Parathyroid adenoma (tissue), 2 donors: ENCODE measurements around the gene SDCBP2.

ENCODE experiments used
- H2AFZ ChIP-seq: fragments of 300-600 bp; sonication (generic); one replicate; pipeline ENCODE4 v1.7.0; 2017; ENCODE audit warnings: antibody characterized with exemption, mild to moderate bottlenecking
- H3K27ac ChIP-seq: fragments of 300-600 bp; sonication (generic); one replicate; pipeline ENCODE4 v1.7.0; 2017
- H3K27me3 ChIP-seq: fragments of 300-600 bp; sonication (generic); one replicate; pipeline ENCODE4 v1.7.0; 2017; ENCODE audit warnings: low read length; ENCODE audit not compliant: control insufficient read depth, insufficient read depth
- H3K36me3 ChIP-seq: fragments of 300-600 bp; sonication (generic); one replicate; pipeline ENCODE4 v1.7.0; 2017; ENCODE audit warnings: low read length; ENCODE audit not compliant: control insufficient read depth, insufficient read depth
- H3K4me1 ChIP-seq: fragments of 300-600 bp; sonication (generic); one replicate; pipeline ENCODE4 v1.7.0; 2017; ENCODE audit warnings: control low read depth
- H3K4me2 ChIP-seq: fragments of 300-600 bp; sonication (generic); one replicate; pipeline ENCODE4 v1.7.0; 2017; ENCODE audit warnings: low read length
- H3K4me3 ChIP-seq: fragments of 300-600 bp; sonication (generic); one replicate; pipeline ENCODE4 v1.7.0; 2017; ENCODE audit warnings: low read depth, low read length
- H3K79me2 ChIP-seq: fragments of 300-600 bp; sonication (generic); one replicate; pipeline ENCODE4 v1.7.0; 2017; ENCODE audit warnings: control low read depth
- H3K9ac ChIP-seq: fragments of 300-600 bp; sonication (generic); one replicate; pipeline ENCODE4 v1.7.0; 2017; ENCODE audit warnings: mild to moderate bottlenecking
- H3K9me3 ChIP-seq: fragments of 300-600 bp; sonication (generic); one replicate; pipeline ENCODE4 v1.7.0; 2017; ENCODE audit warnings: low read length; ENCODE audit not compliant: control insufficient read depth
- CTCF ChIP-seq: fragments of 300-600 bp; sonication (generic); IDR thresholded peaks from one replicate; pipeline ENCODE4 v1.7.0; 2017; ENCODE audit warnings: antibody characterized with exemption, mild to moderate bottlenecking
- donor health status: primary hyperparathyroidism.

SDCBP2 gene

GRCh38 chr20:1266167-1266973, 62.6 kb downstream of the SDCBP2 start, which contains the start of gene SNPH:
Gene SNPH (plus strand): TSS chr20:1266294. CDS start chr20:1296240, 29,946 bp downstream.
- H3K27ac ChIP-seq = peak within 1 kb of the TSS; percentile 51

GRCh38 chr20:1265916-1266166, 63.1 kb downstream of the SDCBP2 start:
- Histone ChIP-seq H3K36me3 (no peaks in the 10 kb centered on the region), H3K4me1 (peaks cover 10% of the 10 kb centered on the region), H3K27ac (peak overlapping the region; percentile 51), H3K9ac (peak overlapping the region; percentile 9), H2AFZ (peak overlapping the region; percentile 84), H3K27me3 (no peaks in the 10 kb centered on the region), H3K9me3 (no peaks in the 10 kb centered on the region), H3K4me3 (peak overlapping the region; percentile 71), H3K79me2 (peaks cover 2% of the 10 kb centered on the region), H3K4me2 (peak overlapping the region; percentile 70)
- TF ChIP-seq CTCF = no peak

More at GRCh38 chr20:1266167-1266973, 62.6 kb downstream of the SDCBP2 start, which contains the start of gene SNPH:
- H3K9me3 ChIP-seq = no peaks in the 10 kb centered on the region
- peak within 1 kb of the TSS; percentile 70 for H3K4me2 ChIP-seq
- peaks cover 2% of the 10 kb centered on the region for H3K79me2 ChIP-seq
- TF ChIP-seq CTCF = no peak
- H3K36me3 ChIP-seq = no peaks in the 10 kb centered on the region
- H3K4me3 ChIP-seq = peak within 1 kb of the TSS; percentile 71
- H3K4me1 ChIP-seq = peaks cover 10% of the 10 kb centered on the region
- H3K9ac ChIP-seq = peak within 1 kb of the TSS; percentile 9
- peak within 1 kb of the TSS; percentile 84 for H2AFZ ChIP-seq
- no peaks in the 10 kb centered on the region for H3K27me3 ChIP-seq

- TF ChIP-seq CTCF = no peak
- Histone ChIP-seq H3K27ac (peak overlapping the region; percentile 51), H3K4me3 (peak overlapping the region; percentile 71)
Observed at GRCh38 chr20:1265226-1265915, 63.6 kb downstream of the SDCBP2 start.

GRCh38 chr20:1264727-1265126, 64.2 kb downstream of the SDCBP2 start:
- no peaks in the 10 kb centered on the region for H3K9me3 ChIP-seq
- H3K4me2 ChIP-seq = no peak overlapping the region
- H3K4me3 ChIP-seq = no peak overlapping the region
- TF ChIP-seq CTCF = no peak
- H3K27ac ChIP-seq = no peak overlapping the region
- H3K27me3 ChIP-seq = no peaks in the 10 kb centered on the region
- H3K79me2 ChIP-seq = peaks cover 2% of the 10 kb centered on the region
- peaks cover 10% of the 10 kb centered on the region for H3K4me1 ChIP-seq
- H3K36me3 ChIP-seq = no peaks in the 10 kb centered on the region
- H3K9ac ChIP-seq = no peak overlapping the region
- H2AFZ ChIP-seq = peak overlapping the region; percentile 84

More at GRCh38 chr20:1265226-1265915, 63.6 kb downstream of the SDCBP2 start:
- Histone ChIP-seq H3K79me2 (peaks cover 2% of the 10 kb centered on the region), H2AFZ (peak overlapping the region; percentile 84), H3K9me3 (no peaks in the 10 kb centered on the region), H3K4me1 (peaks cover 10% of the 10 kb centered on the region), H3K4me2 (peak overlapping the region; percentile 70), H3K9ac (no peak overlapping the region), H3K27me3 (no peaks in the 10 kb centered on the region), H3K36me3 (no peaks in the 10 kb centered on the region)
